WERI-Rb-1 (cell line): Measurements from ENCODE around the gene KLHL25.
"Not testable (repeated sequence)": the region's sequence is repeated elsewhere in the genome, so short reads cannot be mapped to it uniquely, and the experiment has no call there.

Experiments
- DNase-seq: peaks from one replicate; pipeline ENCODE4 v3.0.0-alpha.2; 2020
- H3K27ac ChIP-seq: fragments of 250-450 bp; sonication (Bioruptor Pico); 2 replicates; pipeline ENCODE4 v1.5.1; 2020; ENCODE audit warnings: mild to moderate bottlenecking, moderate library complexity
- H3K27me3 ChIP-seq: fragments of 250-450 bp; sonication (Bioruptor Pico); 2 replicates; pipeline ENCODE4 v1.5.1; 2021; ENCODE audit warnings: mild to moderate bottlenecking, low read depth, moderate library complexity; ENCODE audit not compliant: insufficient read depth, severe bottlenecking
- H3K36me3 ChIP-seq: fragments of 250-450 bp; sonication (Bioruptor Pico); 2 replicates; pipeline ENCODE4 v1.5.1; 2020; ENCODE audit warnings: mild to moderate bottlenecking, moderate library complexity
- H3K4me3 ChIP-seq: 2 replicates; pipeline ENCODE4 v1.5.1; 2011; ENCODE audit warnings: low read depth, mild to moderate bottlenecking, control low read depth, low read length
- H3K9me3 ChIP-seq: fragments of 250-450 bp; sonication (Bioruptor Pico); 2 replicates; pipeline ENCODE4 v1.5.1; 2021; ENCODE audit warnings: mild to moderate bottlenecking, moderate library complexity; ENCODE audit not compliant: severe bottlenecking
- TF ChIP-seq, protein P1 (sequence below): IDR thresholded peaks from 2 replicates; pipeline ENCODE4 v1.5.1; 2011; ENCODE audit warnings: low read depth, mild to moderate bottlenecking, control low read depth, inconsistent platforms, low read length

Gene KLHL25

DNA sequence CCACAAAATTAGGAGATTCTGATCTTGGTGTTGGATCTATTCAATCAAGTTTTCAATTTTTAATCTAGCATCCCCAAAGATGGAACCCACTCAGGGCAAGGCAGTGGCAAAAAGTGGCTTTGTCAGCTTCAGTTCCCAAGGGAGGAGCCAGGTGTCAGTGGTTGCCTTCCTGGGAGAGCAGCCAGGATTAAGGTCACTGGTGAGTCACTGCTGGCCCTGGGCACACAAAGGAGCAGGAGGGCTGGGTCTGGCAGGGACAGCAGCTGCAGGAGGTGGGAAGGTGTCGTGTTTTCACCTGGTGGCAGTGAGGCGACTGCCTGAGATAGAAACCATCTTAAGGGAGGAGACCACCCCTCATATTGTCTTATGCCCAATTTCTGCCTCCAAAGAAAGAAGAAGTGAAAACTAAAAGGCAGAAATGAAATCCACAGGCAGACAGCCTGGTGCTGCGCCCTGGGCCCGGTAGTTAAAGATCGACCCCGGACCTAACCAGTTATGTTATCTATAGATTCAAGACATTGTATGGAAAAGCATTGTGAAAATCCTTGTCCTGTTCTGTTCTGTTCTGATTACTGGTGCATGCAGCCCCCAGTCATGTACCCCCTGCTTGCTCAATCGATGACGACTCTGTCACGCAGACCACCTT lies 5.9 kb upstream of the KLHL25 start:
- Histone ChIP-seq H3K36me3 (no peaks in the 10 kb centered on the region), H3K9me3 (no peaks in the 10 kb centered on the region), H3K27me3 (no peaks in the 10 kb centered on the region), H3K27ac (no peak overlapping the region), H3K4me3 (no peak overlapping the region)
- peak; percentile 90 for DNase-seq
- TF ChIP-seq, protein P1, sequence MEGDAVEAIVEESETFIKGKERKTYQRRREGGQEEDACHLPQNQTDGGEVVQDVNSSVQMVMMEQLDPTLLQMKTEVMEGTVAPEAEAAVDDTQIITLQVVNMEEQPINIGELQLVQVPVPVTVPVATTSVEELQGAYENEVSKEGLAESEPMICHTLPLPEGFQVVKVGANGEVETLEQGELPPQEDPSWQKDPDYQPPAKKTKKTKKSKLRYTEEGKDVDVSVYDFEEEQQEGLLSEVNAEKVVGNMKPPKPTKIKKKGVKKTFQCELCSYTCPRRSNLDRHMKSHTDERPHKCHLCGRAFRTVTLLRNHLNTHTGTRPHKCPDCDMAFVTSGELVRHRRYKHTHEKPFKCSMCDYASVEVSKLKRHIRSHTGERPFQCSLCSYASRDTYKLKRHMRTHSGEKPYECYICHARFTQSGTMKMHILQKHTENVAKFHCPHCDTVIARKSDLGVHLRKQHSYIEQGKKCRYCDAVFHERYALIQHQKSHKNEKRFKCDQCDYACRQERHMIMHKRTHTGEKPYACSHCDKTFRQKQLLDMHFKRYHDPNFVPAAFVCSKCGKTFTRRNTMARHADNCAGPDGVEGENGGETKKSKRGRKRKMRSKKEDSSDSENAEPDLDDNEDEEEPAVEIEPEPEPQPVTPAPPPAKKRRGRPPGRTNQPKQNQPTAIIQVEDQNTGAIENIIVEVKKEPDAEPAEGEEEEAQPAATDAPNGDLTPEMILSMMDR: peak; percentile 72

DNA sequence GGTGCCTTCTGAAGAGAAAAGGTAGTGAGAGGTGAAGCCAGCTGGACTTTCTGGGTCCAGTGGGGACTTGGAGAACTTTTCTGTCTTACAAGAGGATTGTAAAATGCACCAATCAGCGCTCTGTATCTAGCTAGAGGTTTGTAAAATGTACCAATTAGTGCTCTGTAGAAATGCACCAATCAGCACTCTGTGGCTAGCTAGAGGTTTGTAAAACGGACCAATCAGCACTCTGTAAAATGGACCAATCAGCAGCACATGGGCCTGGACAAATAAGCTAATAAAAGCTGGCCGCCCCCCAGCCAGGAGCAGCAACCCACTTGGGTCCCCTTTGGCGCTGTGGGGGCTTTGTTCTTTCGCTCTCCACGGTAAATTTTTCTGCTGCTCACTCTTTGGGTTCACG lies 1.6 kb upstream of the KLHL25 start:
- H3K27me3 ChIP-seq, H3K27ac ChIP-seq, H3K4me3 ChIP-seq, H3K9me3 ChIP-seq, DNase-seq, H3K36me3 ChIP-seq: not testable (repeated sequence)

GRCh38 chr15:85795337-85796305 lies 896 bp upstream of the KLHL25 start:
- no peaks in the 10 kb centered on the region for H3K9me3 ChIP-seq
- peak; percentile 69 for DNase-seq
- TF ChIP-seq, protein P1: no peak
- peak overlapping the region; percentile 48 for H3K27ac ChIP-seq
- peak overlapping the region; percentile 37 for H3K4me3 ChIP-seq
- no peaks in the 10 kb centered on the region for H3K27me3 ChIP-seq
- 0 out of 2 replicates have a peak, but pooled peaks cover 2% of the 10 kb centered on the region for H3K36me3 ChIP-seq

DNA sequence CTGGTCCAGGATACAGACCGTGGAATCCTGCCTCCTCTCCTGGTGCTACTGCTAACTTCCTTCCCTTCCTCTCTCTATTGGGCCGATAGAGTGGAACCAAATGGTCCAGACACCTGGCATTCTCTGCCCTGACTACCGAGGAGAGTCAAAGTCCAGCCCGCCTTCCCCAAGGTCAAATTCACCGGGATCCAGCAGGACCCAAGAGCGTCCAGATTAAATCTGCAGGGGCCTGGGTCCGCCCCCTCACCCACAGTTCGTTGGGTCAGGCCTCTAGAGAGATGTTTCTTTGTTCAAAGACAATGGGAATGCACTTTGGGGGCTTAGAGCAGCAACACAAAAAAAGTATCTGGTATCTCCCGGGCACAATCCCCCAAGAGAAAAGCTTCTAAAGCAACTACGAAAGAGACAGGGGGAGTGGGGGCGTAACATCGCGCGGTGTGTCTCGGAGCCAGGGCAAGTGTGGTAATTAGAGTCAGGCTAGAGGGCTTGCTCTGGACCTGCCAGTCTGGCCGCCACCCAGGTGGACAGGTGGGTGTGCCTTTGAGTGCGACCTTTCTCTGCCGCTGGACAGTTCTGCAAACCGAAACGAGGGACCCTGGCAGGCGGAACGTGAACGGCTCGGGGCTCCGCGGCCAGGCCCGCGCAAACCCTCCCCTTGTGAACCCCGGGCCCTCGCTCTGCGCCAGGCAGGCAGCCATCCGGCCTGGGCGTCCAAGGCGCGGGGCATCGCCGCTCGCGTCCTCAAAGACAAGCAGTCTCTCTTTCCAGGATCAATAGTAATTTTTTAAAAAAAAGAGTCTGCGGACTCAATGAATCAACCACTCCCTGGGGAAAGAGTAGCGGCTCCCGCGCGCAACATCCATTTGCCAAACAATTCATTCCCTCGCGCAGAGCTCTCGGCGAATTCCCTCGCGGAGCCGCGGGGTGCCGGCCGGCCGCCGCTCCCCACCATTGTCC lies 806 bp downstream of the KLHL25 start:
- TF ChIP-seq, protein P1: no peak
- 0 out of 2 replicates have a peak, but pooled peaks cover 2% of the 10 kb centered on the region for H3K36me3 ChIP-seq
- DNase-seq: peak; percentile 29
- no peaks in the 10 kb centered on the region for H3K9me3 ChIP-seq
- no peaks in the 10 kb centered on the region for H3K27me3 ChIP-seq
- H3K27ac ChIP-seq: peak overlapping the region; percentile 85
- H3K4me3 ChIP-seq: peak overlapping the region; percentile 70

DNA sequence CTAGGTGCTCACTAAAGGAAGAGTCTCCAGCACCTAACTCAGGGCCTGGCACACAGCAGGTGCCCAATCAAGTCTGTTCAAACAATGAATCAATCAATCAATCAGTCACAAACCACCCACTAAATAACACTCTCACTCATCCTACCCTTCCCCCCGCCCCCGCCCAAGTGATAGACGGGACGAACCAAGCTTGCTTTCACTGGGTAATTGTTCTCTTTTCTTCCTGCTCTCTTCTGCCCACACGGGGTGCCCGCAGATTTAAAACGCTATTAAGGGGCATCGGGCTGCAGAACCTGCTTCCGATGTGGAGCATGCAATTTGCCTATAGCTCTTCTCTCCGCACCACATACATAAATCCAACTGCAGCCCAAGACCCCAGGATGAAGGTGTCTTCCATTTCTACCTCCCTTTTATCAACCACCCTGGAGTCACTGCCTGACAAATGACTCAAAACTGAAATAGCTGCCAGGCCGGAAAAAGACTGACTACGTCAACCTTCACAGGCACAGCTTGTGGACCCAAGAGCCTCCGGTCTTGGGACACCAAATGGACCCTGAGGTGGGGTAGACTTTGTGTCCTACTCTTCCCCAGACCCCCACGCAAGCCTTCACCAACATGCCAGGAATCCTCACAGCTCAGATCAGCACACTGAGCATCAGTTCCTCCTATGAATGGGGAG lies 1.7 kb downstream of the KLHL25 start:
- H3K27me3 ChIP-seq: no peaks in the 10 kb centered on the region
- TF ChIP-seq, protein P1: no peak
- no peak overlapping the region for H3K27ac ChIP-seq
- no peaks in the 10 kb centered on the region for H3K9me3 ChIP-seq
- 0 out of 2 replicates have a peak, but pooled peaks cover 2% of the 10 kb centered on the region for H3K36me3 ChIP-seq
- H3K4me3 ChIP-seq: peak overlapping the region; percentile 70
- DNase-seq: no peak
